OCI-LY3 (cell line): ENCODE data around the gene ABCC8.

ENCODE experiments used
- EZH2phosphoT487 ChIP-seq: fragments of 200-600 bp; shearing (Covaris generic); IDR thresholded peaks from 2 replicates; pipeline ENCODE4 v1.6.1; 2018; ENCODE audit warnings: antibody characterized with exemption, mixed run types, low read depth
- TF ChIP-seq, protein P1 (sequence below): fragments of 200-600, 300-600 bp; sonication (generic); IDR thresholded peaks from 2 replicates; pipeline ENCODE4 v1.5.1; 2014; ENCODE audit warnings: antibody characterized with exemption, low read length, low read depth

- TF ChIP-seq, protein P1, sequence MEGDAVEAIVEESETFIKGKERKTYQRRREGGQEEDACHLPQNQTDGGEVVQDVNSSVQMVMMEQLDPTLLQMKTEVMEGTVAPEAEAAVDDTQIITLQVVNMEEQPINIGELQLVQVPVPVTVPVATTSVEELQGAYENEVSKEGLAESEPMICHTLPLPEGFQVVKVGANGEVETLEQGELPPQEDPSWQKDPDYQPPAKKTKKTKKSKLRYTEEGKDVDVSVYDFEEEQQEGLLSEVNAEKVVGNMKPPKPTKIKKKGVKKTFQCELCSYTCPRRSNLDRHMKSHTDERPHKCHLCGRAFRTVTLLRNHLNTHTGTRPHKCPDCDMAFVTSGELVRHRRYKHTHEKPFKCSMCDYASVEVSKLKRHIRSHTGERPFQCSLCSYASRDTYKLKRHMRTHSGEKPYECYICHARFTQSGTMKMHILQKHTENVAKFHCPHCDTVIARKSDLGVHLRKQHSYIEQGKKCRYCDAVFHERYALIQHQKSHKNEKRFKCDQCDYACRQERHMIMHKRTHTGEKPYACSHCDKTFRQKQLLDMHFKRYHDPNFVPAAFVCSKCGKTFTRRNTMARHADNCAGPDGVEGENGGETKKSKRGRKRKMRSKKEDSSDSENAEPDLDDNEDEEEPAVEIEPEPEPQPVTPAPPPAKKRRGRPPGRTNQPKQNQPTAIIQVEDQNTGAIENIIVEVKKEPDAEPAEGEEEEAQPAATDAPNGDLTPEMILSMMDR: no peak
- no peak for TF ChIP-seq EZH2phosphoT487
Measured at GRCh38 chr11:17375547-17375946, 101.1 kb downstream of the ABCC8 start.
